NCI-H82 treated with DMSO at 0.1 percent for 48 hours (cell line): ENCODE measurements around the gene FLRT2.

Experiments used
- DNase-seq: peaks from one replicate; lab custom pipeline; 2025; ENCODE audit not compliant: unreplicated experiment; lab: John Stamatoyannopoulos, UW

The FLRT2 gene

DNA sequence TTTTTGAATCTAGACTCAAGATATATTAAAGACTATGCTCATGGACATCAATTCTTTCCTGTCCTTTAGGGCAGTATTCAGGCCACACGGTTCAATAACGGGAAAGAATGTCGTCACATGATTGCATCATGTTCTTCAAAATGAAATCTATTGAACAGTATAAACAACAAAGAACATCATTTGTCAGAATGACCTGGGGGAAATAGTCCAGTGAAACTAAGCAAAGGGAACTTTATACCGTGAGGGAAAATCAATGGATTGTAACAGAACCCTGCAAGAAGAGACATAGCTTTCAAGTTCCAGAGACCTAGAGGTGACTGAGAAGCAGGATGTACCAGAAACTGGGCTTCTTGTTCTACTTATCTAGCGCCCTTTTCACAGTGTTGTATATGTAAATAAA, 32.7 kb downstream of the FLRT2 start:
- no peak for DNase-seq

DNA sequence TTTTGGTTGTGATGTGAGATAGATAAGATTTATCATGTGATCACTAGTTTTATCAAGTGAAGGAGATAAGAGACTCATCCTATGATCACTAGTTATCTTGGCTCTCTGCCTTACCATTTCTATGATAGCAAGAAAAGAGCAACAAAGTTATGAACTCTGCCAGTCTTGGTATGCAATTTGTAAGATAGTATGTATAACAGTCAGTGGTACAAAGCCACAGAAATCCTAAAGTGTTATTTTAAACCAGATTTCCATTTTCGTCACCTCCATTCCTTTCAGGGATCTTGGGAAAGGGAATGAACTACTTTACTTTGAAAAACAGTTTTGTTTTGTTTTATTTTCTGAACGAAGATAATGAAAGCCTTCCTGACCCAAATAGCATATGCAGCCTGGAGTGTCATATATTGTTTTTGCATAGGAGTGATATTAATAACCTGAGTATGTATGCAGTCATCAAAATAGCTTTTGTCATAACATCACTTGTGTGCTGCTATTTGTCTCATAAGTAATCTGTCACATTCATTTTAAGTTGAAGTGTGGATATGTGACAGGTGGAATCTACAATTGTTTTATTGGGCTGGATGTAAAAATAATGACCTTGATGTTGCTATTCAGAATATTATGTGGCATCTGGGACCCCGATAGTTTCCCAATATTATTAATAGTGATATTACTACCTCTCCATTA, 35.0 kb downstream of the FLRT2 start:
- no peak for DNase-seq

DNA sequence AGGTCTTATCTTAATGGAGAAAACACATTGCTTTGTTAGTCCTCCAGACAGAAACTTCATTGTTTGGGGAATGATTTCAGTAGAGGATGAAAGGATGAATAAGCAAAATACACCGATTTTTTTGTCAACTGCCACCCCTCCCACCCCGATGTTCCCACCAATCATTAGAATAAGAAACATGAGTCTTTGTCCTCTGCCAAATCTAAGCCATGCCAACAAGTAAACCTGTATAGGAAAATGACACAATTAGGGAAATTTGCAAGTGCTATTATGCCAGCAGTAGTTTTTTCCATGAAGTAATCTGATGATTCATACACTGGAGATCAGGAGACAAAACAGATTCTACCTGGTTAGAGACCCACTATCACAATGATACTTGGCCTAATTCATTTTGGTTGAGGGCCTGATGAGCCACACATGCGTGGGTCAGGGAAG, 35.9 kb downstream of the FLRT2 start:
- no peak for DNase-seq

DNA sequence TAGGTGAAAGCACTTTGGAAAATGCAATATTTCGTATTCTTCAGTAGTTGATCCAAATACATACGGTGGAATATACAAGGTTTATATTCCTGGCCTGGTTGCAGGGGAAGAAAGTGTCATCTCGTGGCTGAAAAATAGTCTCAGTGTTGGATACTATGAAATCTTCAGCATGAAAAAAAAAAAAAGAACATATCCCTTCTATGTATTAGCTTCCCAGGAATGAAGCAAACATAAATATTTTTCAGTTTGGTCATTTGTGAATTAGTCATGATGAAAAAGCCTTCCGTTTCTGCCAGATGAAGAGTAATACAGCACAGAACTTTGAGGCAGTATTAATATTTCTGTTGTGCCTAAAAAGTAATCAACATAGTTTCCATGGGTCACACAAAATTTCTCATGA, 36.7 kb downstream of the FLRT2 start:
- DNase-seq, result no peak

- DNase-seq, result no peak
Observed at GRCh38 chr14:85572011-85572410, 42.1 kb downstream of the FLRT2 start.

DNA sequence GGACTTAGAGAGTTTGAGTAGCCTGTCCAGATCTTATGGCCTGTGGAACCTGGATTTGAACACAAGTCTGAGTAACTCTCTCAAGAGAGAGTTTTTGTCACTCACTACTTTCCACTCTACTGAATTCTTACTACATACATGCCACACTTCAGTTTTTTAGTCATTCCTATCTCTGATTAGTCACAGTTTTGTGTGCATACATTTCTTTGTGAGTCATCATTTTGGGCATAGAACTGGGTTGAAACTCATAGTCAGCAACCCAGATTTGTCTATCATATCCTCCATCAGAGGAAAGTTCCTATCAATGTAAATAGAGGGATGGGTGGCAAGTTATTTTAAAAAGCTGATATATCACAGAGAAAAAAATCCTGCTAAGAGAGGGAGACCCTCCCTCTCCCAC, 42.9 kb downstream of the FLRT2 start:
- DNase-seq, result no peak

- no peak for DNase-seq
Observed at GRCh38 chr14:85573406-85573805, 43.5 kb downstream of the FLRT2 start.

GRCh38 chr14:85574853-85575616, 45.1 kb downstream of the FLRT2 start:
- DNase-seq, result no peak

- DNase-seq, result no peak
Observed at GRCh38 chr14:85575617-85575898, 45.6 kb downstream of the FLRT2 start.

DNA sequence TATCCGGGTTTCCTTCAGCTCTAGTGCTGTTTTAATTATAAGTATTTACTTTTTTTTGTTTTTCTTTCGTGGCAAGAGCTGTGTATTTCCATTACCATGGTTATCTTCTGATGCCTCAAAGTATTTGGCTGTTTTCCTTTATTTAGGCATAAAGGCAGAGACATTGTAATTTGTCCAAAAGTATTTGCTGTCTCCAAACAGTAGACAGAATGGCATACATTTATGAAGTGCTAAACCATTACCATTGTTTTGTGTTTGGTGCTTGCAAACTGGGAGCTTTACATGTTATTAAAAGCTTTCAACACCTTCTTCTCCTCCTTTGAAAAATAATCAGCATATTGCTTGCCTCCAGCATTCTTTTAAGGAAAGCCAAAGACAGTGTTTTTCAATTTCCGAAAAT, 46.3 kb downstream of the FLRT2 start:
- DNase-seq, result no peak

DNA sequence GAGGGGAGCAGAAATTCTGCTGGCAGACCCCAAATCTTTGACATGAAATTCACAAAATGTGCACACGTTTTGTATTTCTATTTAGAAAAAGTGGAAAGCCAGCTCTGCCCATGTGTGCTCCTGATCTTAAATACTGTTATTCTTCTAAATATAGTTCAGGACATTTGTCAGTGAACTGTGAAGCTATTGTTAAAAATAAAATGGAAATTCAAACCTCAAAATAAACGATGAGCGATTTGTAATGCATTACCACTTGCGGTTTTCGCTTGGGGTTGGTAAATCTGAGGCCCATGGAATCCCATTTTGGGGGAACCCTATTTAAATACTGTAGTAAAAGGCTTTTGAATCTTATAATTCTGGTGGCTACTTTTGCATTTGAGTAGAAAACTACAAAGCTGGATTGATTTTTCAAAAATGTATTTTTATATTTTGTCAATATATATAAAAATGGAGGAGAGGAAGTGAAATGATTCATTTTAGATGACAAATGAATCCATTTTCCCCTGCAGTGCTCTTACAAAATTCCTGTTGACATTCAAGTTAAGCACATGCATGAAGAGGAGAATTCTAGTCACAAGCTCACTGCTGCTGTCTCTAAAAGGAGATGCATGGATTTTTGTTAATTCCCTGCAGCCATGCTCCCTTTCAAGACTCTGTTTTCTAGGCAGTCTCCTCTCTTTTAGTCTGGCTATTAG, 47.1 kb downstream of the FLRT2 start:
- DNase-seq, result no peak

GRCh38 chr14:85577543-85578114, 47.7 kb downstream of the FLRT2 start:
- no peak for DNase-seq

- DNase-seq, result no peak
Observed at GRCh38 chr14:85578357-85578756, 48.4 kb downstream of the FLRT2 start.

GRCh38 chr14:85578930-85579329, 49.0 kb downstream of the FLRT2 start:
- DNase-seq, result no peak

DNA sequence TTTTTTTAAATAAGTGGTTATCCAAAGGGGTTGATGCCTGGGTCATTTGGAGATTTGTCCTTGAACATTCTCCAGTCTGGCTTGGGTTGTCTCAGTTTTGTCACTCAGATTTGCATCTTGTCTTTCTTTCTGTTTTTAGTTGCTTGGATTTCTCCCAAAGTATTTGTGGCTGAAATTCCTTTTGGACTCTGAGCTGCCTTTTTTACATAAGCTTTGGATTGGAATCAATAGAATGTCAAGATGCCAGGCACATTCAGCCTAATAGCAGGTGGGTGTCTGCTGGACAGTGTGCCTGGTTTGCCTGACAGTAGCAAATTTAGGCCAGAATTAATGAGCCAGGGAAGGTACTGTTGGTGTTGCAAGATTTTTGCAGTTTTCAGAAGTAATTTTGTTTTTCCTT, 50.0 kb downstream of the FLRT2 start:
- DNase-seq, result no peak

GRCh38 chr14:85580536-85581140, 50.7 kb downstream of the FLRT2 start:
- no peak for DNase-seq

- no peak for DNase-seq
Observed at GRCh38 chr14:85581691-85582090, 51.7 kb downstream of the FLRT2 start.

DNA sequence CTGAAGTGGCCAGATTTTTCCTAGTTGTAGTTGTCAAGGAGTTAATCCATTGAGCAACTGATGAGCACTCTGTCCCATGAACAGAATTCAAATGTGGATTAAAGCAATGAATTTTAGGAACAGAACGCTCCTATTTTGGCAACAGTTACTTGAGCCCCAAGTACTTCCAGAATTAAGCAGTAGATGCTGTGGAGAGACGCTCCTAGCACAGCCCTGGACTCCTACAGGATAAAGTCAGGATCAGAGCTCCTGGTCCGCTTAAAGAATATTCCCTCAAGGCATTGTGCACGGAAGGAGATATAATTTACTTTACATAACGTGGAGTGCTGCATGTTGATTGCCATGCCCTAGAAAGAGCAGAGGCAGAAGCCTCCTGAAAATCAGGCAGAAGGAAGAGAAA, 53.4 kb downstream of the FLRT2 start:
- DNase-seq, result no peak

DNA sequence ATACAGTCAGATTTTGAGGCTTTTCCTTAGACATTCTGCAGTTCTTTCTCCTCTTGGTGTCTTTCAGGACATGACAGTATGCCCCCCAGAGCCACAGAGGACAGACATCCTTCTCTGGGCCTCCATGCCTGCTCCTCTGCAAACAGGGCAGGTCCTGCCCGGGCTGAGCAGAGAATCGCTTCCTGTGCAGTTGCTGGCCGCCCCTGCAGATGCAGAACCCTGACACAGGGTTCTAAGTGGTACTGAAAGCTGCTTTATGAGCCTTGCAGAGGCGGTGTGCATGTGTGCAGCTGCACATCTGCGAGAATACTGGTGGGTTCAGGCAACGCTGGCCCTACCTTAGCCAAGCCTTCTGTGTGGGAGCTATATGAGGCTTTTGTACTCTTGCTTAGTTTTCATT, 54.5 kb downstream of the FLRT2 start:
- no peak for DNase-seq

- DNase-seq, result no peak
Observed at GRCh38 chr14:85587151-85587711, 57.3 kb downstream of the FLRT2 start.

DNA sequence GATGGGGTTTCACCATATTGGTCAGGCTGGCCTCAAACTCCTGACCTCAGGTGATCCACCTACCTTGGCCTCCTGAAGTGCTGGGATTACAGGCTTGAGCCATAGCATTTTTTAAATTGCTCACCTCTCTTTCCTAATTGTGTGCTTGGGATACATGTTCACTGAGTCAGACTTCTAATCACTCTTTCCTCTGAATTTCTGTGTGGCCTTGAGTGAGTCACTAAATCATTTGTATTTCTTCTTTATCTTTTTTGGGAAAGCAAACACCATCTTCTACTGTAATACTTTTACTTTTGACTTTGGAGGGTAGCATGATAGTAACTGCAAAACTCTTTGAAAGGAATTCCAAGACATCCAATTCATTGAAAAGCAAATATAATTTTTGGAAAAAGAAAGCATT, 60.8 kb downstream of the FLRT2 start:
- DNase-seq, result no peak
